HG03097 (cell line): Measurements from ENCODE around the gene IFNGR1.
"Not testable (repeated sequence)": the region's sequence is repeated elsewhere in the genome, so short reads cannot be mapped to it uniquely, and the experiment has no call there.

Experiments used
- ATAC-seq: cut with Tn5 transposase; IDR thresholded peaks from one replicate; pipeline ENCODE4 v1.9.1; 2021; ENCODE audit not compliant: unreplicated experiment, low FRiP score

Gene IFNGR1

GRCh38 chr6:137236581-137237355, 17.6 kb upstream of the IFNGR1 start:
- no peak for ATAC-seq

GRCh38 chr6:137235686-137236085, 16.5 kb upstream of the IFNGR1 start:
- ATAC-seq = no peak

DNA sequence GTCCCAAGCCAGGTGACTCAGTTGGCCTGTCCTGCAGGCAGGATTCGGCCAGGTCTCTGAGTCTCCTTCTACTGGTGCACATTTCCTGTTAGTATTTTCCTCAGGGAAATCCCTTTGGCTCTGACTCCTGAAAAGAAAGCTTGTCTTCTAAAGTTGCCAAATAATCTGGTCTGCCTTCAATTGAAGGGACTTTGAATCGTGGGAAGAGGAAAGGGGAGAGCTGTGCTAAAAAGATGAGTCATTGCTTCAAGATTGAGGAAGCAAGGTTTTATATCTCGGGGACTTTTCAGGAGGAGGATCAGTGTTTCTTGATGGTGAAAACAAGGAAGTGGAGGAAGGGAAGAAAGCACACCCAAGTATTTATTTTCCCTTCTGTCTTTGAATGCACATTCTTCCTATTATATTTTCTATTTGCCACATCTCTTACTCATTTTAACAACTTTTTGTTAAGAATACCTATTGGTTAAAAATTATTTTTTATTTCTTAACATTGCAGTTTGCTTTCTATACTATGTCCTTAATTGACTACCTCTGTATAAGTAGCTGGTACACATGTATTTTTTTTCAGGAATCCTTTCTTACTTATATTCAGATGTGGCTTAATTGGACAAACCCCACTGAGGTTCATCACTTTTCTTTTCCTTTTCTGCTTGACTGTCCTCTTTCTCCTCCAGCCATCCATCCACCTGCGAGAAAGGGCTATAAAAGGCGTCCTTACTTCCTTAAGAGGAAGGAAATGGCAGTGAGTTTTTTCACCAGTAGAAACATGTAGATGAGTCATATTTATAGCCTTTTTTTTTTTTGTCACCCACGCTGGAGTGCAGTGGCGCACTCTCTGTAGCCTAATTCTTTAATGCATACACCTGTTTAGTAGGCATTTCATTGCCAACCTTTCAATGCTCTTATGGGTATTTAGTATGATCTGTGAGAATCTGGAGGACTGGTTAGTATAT, 15.0 kb upstream of the IFNGR1 start:
- ATAC-seq = no peak

DNA sequence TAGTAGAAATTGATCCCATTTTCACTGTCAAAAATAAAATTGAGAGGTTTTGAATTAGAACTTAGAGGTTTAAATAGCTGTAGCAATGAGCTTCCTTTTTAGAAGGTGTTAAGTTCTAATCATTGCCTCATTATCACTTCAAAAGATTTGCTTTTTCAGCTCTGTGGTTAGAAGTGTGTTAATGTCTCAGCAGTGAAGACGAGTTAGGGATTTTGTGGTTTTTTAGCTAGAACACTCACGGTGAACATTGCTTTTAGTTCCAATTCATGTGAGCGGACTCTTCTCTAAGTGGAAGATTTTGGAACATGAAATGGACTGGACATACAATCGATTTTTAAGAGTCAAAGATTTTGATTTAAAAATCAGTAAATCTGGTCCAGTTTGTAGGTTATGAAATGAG, 12.7 kb upstream of the IFNGR1 start:
- no peak for ATAC-seq

DNA sequence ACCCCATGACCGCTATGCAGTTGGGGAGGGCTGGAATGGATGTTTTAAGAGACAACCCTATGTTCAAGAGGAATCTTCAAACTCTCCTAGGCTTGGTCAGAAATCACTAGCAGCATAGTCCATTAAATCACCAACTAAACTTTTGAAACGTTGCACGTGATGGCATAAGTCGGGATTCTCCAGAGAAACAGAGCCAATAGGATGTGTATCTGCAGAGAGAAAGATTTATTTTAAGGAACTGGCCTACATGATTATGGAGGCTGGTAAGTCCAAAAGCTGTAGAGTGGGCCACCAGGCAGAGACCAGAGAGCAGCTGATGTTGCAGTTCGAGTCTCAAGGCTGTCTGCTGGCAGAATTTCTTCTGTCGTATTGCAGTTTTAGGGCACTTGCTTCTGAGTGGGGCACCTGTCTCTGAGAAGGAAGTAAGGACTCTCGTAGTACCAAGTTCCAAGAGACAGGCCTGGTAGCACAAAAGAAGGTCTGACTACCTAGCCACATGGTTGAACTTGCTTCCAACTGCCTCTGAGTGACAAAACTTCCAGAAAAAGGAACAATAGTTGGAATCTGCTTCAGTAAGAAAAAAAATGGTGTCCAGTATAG, 11.9 kb upstream of the IFNGR1 start:
- no peak for ATAC-seq

DNA sequence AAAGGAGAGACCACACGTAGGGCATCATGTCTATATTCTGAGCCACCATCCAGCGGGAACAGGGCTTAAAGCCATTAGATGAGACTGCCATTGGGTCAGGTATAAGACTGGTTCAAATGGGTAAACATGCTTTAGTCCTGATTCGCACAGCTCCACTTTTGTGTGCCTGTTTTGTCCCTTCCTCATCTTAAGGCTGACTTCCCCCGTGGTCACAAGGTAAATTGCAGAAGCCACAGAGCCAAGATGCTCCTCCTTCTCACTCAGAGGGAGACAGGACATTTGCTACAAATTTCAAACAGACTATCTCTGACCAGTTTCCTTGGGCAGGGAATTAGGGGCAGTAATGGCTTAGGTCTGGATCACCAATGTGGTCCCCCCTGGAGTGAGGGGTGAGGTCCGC, 11.4 kb upstream of the IFNGR1 start:
- no peak for ATAC-seq

DNA sequence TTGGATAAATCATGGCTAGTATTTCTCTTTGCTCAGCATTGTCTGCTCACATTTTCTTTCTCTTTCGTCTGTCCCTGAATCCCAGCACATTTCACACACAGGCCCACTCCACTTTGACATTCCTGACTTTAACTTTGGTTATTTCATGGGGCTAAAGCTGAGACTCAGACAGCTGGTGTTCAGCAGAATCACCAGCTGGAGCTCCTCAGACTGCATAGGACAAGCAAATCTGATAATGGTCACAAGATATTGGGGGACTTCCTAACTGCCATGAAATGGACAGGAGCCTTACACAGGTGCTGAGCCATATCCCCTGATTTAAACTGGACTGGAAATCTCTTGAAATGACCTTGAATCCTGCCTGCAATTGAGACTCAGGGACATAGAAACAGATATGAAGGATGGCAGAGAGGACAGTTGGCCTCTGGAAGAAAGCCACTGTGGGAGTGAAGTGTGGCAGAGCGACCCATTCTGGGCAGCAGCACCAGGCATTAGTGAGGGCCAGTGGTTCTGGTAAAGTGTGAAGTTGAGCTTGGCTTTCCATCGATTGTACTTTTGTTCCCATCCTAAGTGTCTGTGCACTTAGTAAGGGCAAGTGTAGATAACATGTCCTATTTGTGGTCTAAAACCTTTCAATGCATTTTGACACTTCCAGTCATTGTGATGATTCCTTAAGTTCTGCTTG, 10.0 kb upstream of the IFNGR1 start:
- no peak for ATAC-seq

- no peak for ATAC-seq
Measured at GRCh38 chr6:137227871-137228302, 8.7 kb upstream of the IFNGR1 start.

- ATAC-seq = no peak
Measured at GRCh38 chr6:137226697-137227096, 7.5 kb upstream of the IFNGR1 start.

DNA sequence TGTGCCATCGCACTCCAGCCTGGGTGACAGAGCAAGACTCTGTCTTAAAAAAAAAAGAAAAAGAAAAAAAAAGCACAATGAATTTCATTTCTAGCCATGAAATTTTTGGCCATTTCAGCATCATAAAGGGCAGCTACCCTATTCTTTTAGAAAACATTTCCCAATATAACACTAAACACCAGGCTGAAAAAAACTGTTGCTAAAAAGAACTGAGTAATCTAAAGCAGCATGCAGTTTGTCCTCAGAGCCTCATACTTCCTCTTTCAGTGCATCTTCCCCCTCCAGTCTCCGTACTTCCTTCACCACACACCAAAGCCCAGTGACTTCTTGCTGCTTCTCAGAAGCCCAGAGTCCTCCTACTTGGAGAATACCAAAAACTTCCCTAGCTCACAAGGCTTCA, 5.6 kb upstream of the IFNGR1 start:
- ATAC-seq = no peak

GRCh38 chr6:137223370-137224131, 4.4 kb upstream of the IFNGR1 start:
- ATAC-seq = no peak

GRCh38 chr6:137222381-137222780, 3.2 kb upstream of the IFNGR1 start:
- ATAC-seq = no peak

DNA sequence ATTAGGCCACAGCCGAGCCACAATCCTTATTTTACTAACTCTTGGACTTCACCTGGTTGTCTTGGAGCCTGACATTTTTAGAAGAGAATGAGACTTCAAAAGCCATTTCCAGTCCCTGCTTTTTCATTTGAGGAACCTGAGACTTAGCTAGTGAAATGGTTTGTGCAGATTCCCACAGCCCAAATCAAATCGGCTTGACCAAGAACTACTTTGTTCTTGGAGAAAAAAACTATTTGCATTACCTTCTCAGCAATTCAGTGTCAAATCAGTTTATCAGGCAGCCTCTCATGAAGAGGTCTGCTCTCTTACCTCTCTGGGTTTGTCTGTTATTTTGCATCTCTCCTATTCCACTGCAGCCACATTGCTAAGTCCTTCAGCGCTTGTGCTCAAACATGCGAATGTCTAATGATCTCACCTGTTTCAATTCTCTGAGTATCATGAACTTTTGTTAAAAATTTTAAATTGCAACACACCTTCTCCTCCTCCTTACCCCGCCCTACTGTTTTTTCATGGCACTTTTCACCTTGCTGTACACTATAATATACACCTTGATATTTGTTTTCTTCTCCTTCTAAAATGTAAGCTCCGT, 573 bp upstream of the IFNGR1 start:
- ATAC-seq = no peak

DNA sequence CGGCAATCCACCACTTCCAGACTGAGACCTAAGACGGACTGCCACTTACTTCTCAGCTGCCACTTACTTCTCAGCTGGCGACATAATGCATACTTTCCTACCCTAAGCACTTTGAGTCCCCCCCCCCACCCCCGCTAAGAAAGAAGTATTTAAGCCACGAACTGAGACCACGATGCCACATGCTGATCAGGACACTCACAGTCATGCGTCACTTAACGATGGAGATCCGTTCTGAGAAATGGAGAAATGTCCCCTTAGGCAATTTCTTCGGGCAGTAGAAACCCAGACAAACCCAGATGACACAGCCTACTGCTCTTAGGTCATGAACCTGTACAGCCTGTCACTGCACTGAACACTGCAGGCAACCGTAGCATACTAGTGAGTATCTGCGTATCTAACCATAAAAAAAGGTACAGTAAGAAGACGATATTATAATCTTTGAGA, 690 bp downstream of the IFNGR1 start:
- peak; percentile 27 for ATAC-seq

GRCh38 chr6:137217801-137218472, 1.2 kb downstream of the IFNGR1 start:
- ATAC-seq = no peak

GRCh38 chr6:137216875-137217553, 2.2 kb downstream of the IFNGR1 start:
- no peak for ATAC-seq

- no peak for ATAC-seq
Measured at GRCh38 chr6:137216106-137216505, 3.1 kb downstream of the IFNGR1 start.

- ATAC-seq = not testable (repeated sequence)
Measured at GRCh38 chr6:137215630-137216029, 3.6 kb downstream of the IFNGR1 start.
